ENCODE measurements around the gene OR1G1. TPM values are rescaled to one million over a fixed set of nuclear protein-coding genes. Genes with fewer than 3 reads are reported as not detected.
"Not testable (repeated sequence)": the region's sequence is repeated elsewhere in the genome, so short reads cannot be mapped to it uniquely, and the experiment has no call there.

Gene OR1G1
- total RNA-seq, result not detected

- no peaks in the 10 kb centered on the region for H3K36me3 ChIP-seq
- H3K9me3 ChIP-seq, result no peaks in the 10 kb centered on the region
- no peak within 1 kb of the TSS for H3K4me3 ChIP-seq
- intact Hi-C loops (cut with DNase I; ENCODE audit: low total_unique reads), result no loop called here
- no peak within 1 kb of the TSS for H3K27ac ChIP-seq
- H3K27me3 ChIP-seq, result no peaks in the 10 kb centered on the region
- no peaks in the 10 kb centered on the region for H3K4me1 ChIP-seq
- TF ChIP-seq CTCF (IDR thresholded peaks at IDR 0.05) (no peak), POLR2A (IDR thresholded peaks at IDR 0.05) (no peak)
- no peak for DNase-seq
Observed at GRCh38 chr17:3127451-3127850, at the start of gene OR1G1. Gene OR1G1, minus strand, starts transcription at chr17:3127551. Its CDS starts 0 bp downstream, at chr17:3127551.

GRCh38 chr17:3167574-3167973 lies 40.2 kb upstream of the OR1G1 start:
- no peak overlapping the region for H3K4me3 ChIP-seq
- H3K9me3 ChIP-seq, result no peaks in the 10 kb centered on the region
- H3K27ac ChIP-seq, result no peak overlapping the region
- no peak for DNase-seq
- H3K27me3 ChIP-seq, result no peaks in the 10 kb centered on the region
- H3K36me3 ChIP-seq, result no peaks in the 10 kb centered on the region
- H3K4me1 ChIP-seq, result no peaks in the 10 kb centered on the region
- intact Hi-C loops (cut with DNase I; ENCODE audit: low total_unique reads), result no loop called here
- no peak for TF ChIP-seq POLR2A (IDR thresholded peaks at IDR 0.05)
- no peak for TF ChIP-seq CTCF (IDR thresholded peaks at IDR 0.05)

GRCh38 chr17:3157218-3157617 lies 29.9 kb upstream of the OR1G1 start:
- Histone ChIP-seq H3K27me3 (no peaks in the 10 kb centered on the region), H3K4me3 (no peak overlapping the region), H3K4me1 (no peaks in the 10 kb centered on the region), H3K27ac (no peak overlapping the region), H3K36me3 (no peaks in the 10 kb centered on the region), H3K9me3 (no peaks in the 10 kb centered on the region)
- intact Hi-C loops (cut with DNase I; ENCODE audit: low total_unique reads), result no loop called here
- TF ChIP-seq CTCF (IDR thresholded peaks at IDR 0.05), result no peak
- TF ChIP-seq POLR2A (IDR thresholded peaks at IDR 0.05), result no peak
- DNase-seq, result no peak

GRCh38 chr17:3137494-3137893 lies 10.1 kb upstream of the OR1G1 start:
- H3K4me3 ChIP-seq; H3K4me1 ChIP-seq; H3K27me3 ChIP-seq; intact Hi-C loops (cut with DNase I; ENCODE audit: low total_unique reads); DNase-seq; H3K27ac ChIP-seq; H3K9me3 ChIP-seq; H3K36me3 ChIP-seq: not testable (repeated sequence)

GRCh38 chr17:3104322-3104721 lies 23.0 kb downstream of the OR1G1 start, which contains the start of gene OR1D2:
Gene OR1D2, minus strand, starts transcription at chr17:3104422. Its CDS starts 11,426 bp downstream, at chr17:3092996.
- Histone ChIP-seq H3K4me1 (no peaks in the 10 kb centered on the region), H3K4me3 (no peak within 1 kb of the TSS), H3K27me3 (no peaks in the 10 kb centered on the region), H3K36me3 (no peaks in the 10 kb centered on the region), H3K9me3 (peaks cover 0 to 3% of the 10 kb centered on the region in 2 donors), H3K27ac (no peak within 1 kb of the TSS)
- DNase-seq, result no peak
- intact Hi-C loops (cut with DNase I; ENCODE audit: low total_unique reads), result no loop called here
- TF ChIP-seq POLR2A (IDR thresholded peaks at IDR 0.05) (no peak), CTCF (IDR thresholded peaks at IDR 0.05) (no peak)

Other genes with a start within 250 kb of the OR1G1 start
- not detected for gene OR1D5, start 63.9 kb downstream of the OR1G1 start, total RNA-seq
- gene OR1D2, start 23.1 kb downstream of the OR1G1 start, total RNA-seq, result not detected
- gene OR1A2, start 70.0 kb upstream of the OR1G1 start, total RNA-seq, result not detected
- not detected for gene OR1A1, start 80.1 kb upstream of the OR1G1 start, total RNA-seq
- gene OR3A1, start 170.8 kb upstream of the OR1G1 start, total RNA-seq, result under 1 TPM in 1 of 4 donors, not detected in 3; 0.35 TPM

All from uterus (tissue), 4 donors.